Neural cell (in vitro differentiated cells): ENCODE measurements around the gene AK5. TPM values are rescaled to one million over a fixed set of nuclear protein-coding genes. Genes with fewer than 3 reads are reported as not detected.

Source experiments
- H2AFZ ChIP-seq: fragments of 200-600, 300-800 bp; sonication (generic), shearing (Covaris generic); 2 replicates; pipeline ENCODE4 v1.6.0; 2014; ENCODE audit warnings: low read depth, mild to moderate bottlenecking, antibody characterized with exemption, low read length, moderate library complexity
- H3F3A ChIP-seq: fragments of 200-600 bp; shearing (Covaris generic); 2 replicates; pipeline ENCODE4 v1.6.1; 2016; ENCODE audit warnings: mild to moderate bottlenecking, moderate library complexity, mixed read lengths, antibody characterized with exemption, low read length; ENCODE audit not compliant: insufficient read depth, poor library complexity, severe bottlenecking
- H3K27ac ChIP-seq: fragments of 200-600, 300-800 bp; sonication (generic), shearing (Covaris generic); 2 replicates; pipeline ENCODE4 v1.5.1; 2014; ENCODE audit warnings: mild to moderate bottlenecking, low read length, moderate library complexity
- H3K27me3 ChIP-seq: fragments of 300-800, 200-600 bp; sonication (generic), shearing (Covaris generic); 2 replicates; pipeline ENCODE4 v1.6.0; 2014; ENCODE audit warnings: mild to moderate bottlenecking, low read depth, low read length, moderate library complexity; ENCODE audit not compliant: insufficient read depth
- H3K36me3 ChIP-seq: fragments of 300-800, 200-600 bp; sonication (generic), shearing (Covaris generic); 2 replicates; pipeline ENCODE4 v1.5.1; 2014; ENCODE audit warnings: mild to moderate bottlenecking, antibody characterized with exemption, low read length, moderate library complexity; ENCODE audit not compliant: insufficient read depth
- H3K4me2 ChIP-seq: fragments of 300-800, 200-600 bp; sonication (generic), shearing (Covaris generic); 2 replicates; pipeline ENCODE4 v1.6.0; 2014; ENCODE audit warnings: mild to moderate bottlenecking, low read length
- H3K4me3 ChIP-seq: fragments of 300-800, 200-600 bp; sonication (generic), shearing (Covaris generic); 2 replicates; pipeline ENCODE4 v1.5.1; 2014; ENCODE audit warnings: mild to moderate bottlenecking, low read length, moderate library complexity
- H3K79me2 ChIP-seq: fragments of 200-600 bp; shearing (Covaris generic); replicated peaks from 2 replicates; pipeline ENCODE4 v1.6.0; 2014; ENCODE audit warnings: mild to moderate bottlenecking, low read length, moderate library complexity; ENCODE audit not compliant: insufficient read depth
- H3K9ac ChIP-seq: fragments of 300-800, 200-600 bp; sonication (generic), shearing (Covaris generic); 2 replicates; pipeline ENCODE4 v1.6.1; 2016; ENCODE audit warnings: mild to moderate bottlenecking, low read length, mixed read lengths
- H3K9me2 ChIP-seq: fragments of 200-600 bp; shearing (Covaris generic); 2 replicates; pipeline ENCODE4 v1.6.1; 2016; ENCODE audit warnings: mild to moderate bottlenecking, low read length, mixed read lengths; ENCODE audit not compliant: insufficient read depth
- H3K9me3 ChIP-seq: fragments of 200-600, 300-800 bp; sonication (generic), shearing (Covaris generic); 2 replicates; pipeline ENCODE4 v1.6.1; 2016; ENCODE audit warnings: mild to moderate bottlenecking, mixed run types, low read length, moderate library complexity, mixed read lengths
- H4K20me1 ChIP-seq: fragments of 200-600 bp; shearing (Covaris generic); 2 replicates; pipeline ENCODE4 v1.6.1; 2016; ENCODE audit warnings: mild to moderate bottlenecking, mixed run types; ENCODE audit not compliant: insufficient read depth
- CTCF ChIP-seq: fragments of 450-650 bp; IDR thresholded peaks from 2 replicates; pipeline ENCODE4 v1.5.1; 2014; ENCODE audit warnings: antibody characterized with exemption, mild to moderate bottlenecking, moderate library complexity; ENCODE audit not compliant: poor library complexity, severe bottlenecking
- EP300 ChIP-seq: fragments of 450-650 bp; conservative IDR thresholded peaks from 2 replicates; pipeline ENCODE4 v1.6.1; 2014; ENCODE audit warnings: antibody characterized with exemption, mild to moderate bottlenecking, moderate library complexity; ENCODE audit not compliant: poor library complexity, severe bottlenecking
- EZH2 ChIP-seq: fragments of 200-600, 300-800 bp; shearing (Covaris generic), sonication (generic); IDR thresholded peaks from 2 replicates; pipeline ENCODE4 v1.6.1; 2014; ENCODE audit warnings: antibody characterized with exemption, low read length, borderline replicate concordance, mild to moderate bottlenecking; ENCODE audit not compliant: insufficient read depth, poor library complexity, severe bottlenecking
- MXI1 ChIP-seq: fragments of 450-650 bp; conservative IDR thresholded peaks from 2 replicates; pipeline ENCODE4 v1.6.1; 2014; ENCODE audit warnings: antibody characterized with exemption, mild to moderate bottlenecking; ENCODE audit not compliant: poor library complexity, severe bottlenecking
- REST ChIP-seq: IDR thresholded peaks from 2 replicates; pipeline ENCODE4 v1.6.1; 2012; ENCODE audit warnings: borderline replicate concordance
- TAF1 ChIP-seq: IDR thresholded peaks from 2 replicates; pipeline ENCODE4 v1.6.1; 2012; ENCODE audit warnings: low read depth
- polyA plus RNA-seq: library from polyadenylated mRNA; depleted of rRNA; stranded (reverse); fragments of >200 nt; gene quantifications from 2 replicates; pipeline ENCODE4 v1.2.3, GENCODE V29; 2014

The AK5 gene
- polyA plus RNA-seq, 1 donor from 2014 or later: 7.1 TPM

GRCh38 chr1:77322061-77322900 is 40.5 kb downstream of the AK5 start:
- Histone ChIP-seq H3K9ac (no peak overlapping the region), H3K4me2 (no peak overlapping the region), H3K4me3 (no peak overlapping the region)

DNA sequence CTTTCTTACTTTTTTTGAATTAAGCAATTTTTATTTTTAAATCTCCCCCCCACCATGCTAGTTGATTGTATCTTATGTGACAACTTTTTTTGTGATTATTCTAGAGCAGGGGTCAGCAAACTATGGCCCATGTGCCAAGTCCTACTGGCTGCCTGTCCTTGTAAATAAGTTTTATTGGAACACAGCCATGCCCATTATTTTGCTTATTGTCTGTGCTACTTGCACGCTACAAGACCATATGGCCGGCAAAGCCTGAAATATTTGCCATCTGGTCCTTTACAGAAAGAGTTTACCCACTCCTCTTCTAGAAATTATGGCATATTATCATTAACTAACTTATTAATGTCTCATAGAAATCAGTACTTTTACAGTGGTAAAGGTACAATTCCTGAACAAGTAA is 51.7 kb downstream of the AK5 start:
- Histone ChIP-seq H3K36me3 (no peaks in the 10 kb centered on the region), H3F3A (no peaks in the 10 kb centered on the region), H4K20me1 (no peaks in the 10 kb centered on the region), H2AFZ (no peak overlapping the region), H3K27me3 (no peaks in the 10 kb centered on the region), H3K4me2 (no peak overlapping the region), H3K27ac (no peak overlapping the region), H3K9me3 (no peaks in the 10 kb centered on the region), H3K9me2 (no peaks in the 10 kb centered on the region), H3K9ac (no peak overlapping the region), H3K79me2 (no peaks in the 10 kb centered on the region), H3K4me3 (no peak overlapping the region)
- TF ChIP-seq MXI1: no peak
- no peak for TF ChIP-seq REST
- TF ChIP-seq EP300: no peak
- no peak for TF ChIP-seq TAF1
- TF ChIP-seq CTCF: no peak

More at GRCh38 chr1:77322061-77322900, 40.5 kb downstream of the AK5 start:
- no peak overlapping the region for H2AFZ ChIP-seq
- no peaks in the 10 kb centered on the region for H3K27me3 ChIP-seq
- no peaks in the 10 kb centered on the region for H3K79me2 ChIP-seq
- no peaks in the 10 kb centered on the region for H3K36me3 ChIP-seq
- H3K27ac ChIP-seq: no peak overlapping the region
- no peaks in the 10 kb centered on the region for H3K9me3 ChIP-seq
- no peaks in the 10 kb centered on the region for H3K9me2 ChIP-seq
- no peaks in the 10 kb centered on the region for H4K20me1 ChIP-seq
- no peaks in the 10 kb centered on the region for H3F3A ChIP-seq
- no peak for TF ChIP-seq TAF1
- no peak for TF ChIP-seq MXI1
- no peak for TF ChIP-seq EZH2
- no peak for TF ChIP-seq CTCF
- no peak for TF ChIP-seq REST
- TF ChIP-seq EP300: no peak
